Rectal smooth muscle tissue (tissue), 1 donor: Measurements from ENCODE around the gene SPEF2.

Experiments
- H3K27ac ChIP-seq: one replicate; pipeline ENCODE4 v1.7.0; 2013; ENCODE audit warnings: low read depth, low read length, inconsistent platforms
- H3K27me3 ChIP-seq: one replicate; pipeline ENCODE4 v1.7.0; 2013; ENCODE audit warnings: low read length; ENCODE audit not compliant: control insufficient read depth, insufficient read depth
- H3K36me3 ChIP-seq: one replicate; pipeline ENCODE4 v1.7.0; 2013; ENCODE audit warnings: low read length; ENCODE audit not compliant: control insufficient read depth, insufficient read depth
- H3K4me1 ChIP-seq: one replicate; pipeline ENCODE4 v1.7.0; 2013; ENCODE audit warnings: low read length; ENCODE audit not compliant: control insufficient read depth, insufficient read depth
- H3K4me3 ChIP-seq: one replicate; pipeline ENCODE4 v1.7.0; 2013; ENCODE audit warnings: low read length
- H3K9ac ChIP-seq: one replicate; pipeline ENCODE4 v1.7.0; 2013; ENCODE audit warnings: low read length

Gene SPEF2

DNA sequence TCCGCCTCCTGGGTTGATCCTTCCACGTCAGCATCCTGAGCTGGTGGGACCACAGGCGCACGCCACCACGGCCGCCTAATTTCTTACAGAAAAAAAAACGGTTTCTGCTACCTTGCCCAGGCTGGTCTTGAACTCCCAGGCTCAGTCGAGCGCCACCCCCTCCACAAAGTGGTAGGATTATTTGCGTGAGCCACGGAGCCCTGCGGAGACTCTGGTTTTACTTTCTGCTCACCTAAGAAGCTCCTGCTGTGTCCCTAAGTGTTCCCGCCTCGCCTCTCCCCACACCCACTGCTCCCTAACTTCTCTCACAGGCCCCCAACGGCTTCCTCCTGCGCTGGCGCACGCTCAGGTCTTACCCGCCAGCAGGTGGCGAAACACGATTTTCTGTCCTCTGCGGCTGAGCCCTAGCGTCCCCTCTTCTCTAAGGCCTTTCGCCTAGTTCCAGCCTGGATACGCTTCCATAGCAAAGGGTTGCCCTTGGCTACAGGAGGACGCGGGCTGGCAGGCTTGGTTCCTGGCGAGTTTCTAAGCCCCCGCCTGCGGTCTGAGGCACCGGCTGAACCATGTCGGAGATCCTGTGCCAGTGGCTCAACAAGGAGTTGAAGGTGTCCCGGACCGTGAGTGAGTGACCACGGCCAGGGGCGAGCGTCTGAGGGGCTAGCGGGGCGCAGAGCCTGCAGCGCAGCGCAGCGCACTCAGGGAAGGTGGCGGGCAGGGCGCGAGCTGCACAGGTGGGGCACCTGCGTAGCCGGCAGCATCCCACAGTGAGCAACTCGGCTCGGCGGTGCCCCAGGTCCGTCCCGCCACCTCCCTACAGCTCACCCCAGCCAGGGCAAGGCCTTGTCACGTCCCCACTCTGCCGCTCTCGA is at the start of gene SPEF2:
Gene SPEF2, plus strand, starts transcription at position 429 of the 869 bp plus-strand sequence. Its CDS starts 135 bp downstream, at position 564.
- peak within 1 kb of the TSS; percentile 89 for H3K4me3 ChIP-seq
- no peaks in the 10 kb centered on the region for H3K4me1 ChIP-seq
- H3K9ac ChIP-seq: peak within 1 kb of the TSS; percentile 8
- no peaks in the 10 kb centered on the region for H3K36me3 ChIP-seq
- no peak within 1 kb of the TSS for H3K27ac ChIP-seq
- H3K27me3 ChIP-seq: no peaks in the 10 kb centered on the region

- H3K4me3 ChIP-seq: no peak overlapping the region
- no peak overlapping the region for H3K9ac ChIP-seq
- H3K36me3 ChIP-seq: no peaks in the 10 kb centered on the region
- no peaks in the 10 kb centered on the region for H3K27me3 ChIP-seq
- H3K27ac ChIP-seq: no peak overlapping the region
- no peaks in the 10 kb centered on the region for H3K4me1 ChIP-seq
Measured at GRCh38 chr5:35575578-35575977, 42.1 kb upstream of the SPEF2 start.

DNA sequence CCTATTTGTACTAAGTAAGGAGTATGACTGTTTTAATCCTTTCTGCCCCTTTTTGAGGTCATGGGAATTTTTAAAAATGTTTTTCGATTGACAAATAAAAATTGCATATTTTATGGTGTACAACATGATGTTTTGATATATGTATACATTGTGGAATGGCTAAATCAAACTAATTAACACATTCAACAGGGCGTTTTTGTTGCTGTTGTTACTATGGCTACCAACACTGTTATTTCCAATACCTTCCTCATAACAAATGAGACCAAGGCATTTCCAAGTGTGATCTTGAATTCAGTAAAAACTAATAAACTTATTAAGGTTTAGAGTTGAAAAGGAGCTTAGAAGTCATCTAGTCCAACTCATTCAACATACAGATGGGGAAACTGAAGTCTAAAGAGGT is 30.2 kb upstream of the SPEF2 start:
- no peaks in the 10 kb centered on the region for H3K36me3 ChIP-seq
- no peak overlapping the region for H3K9ac ChIP-seq
- no peak overlapping the region for H3K4me3 ChIP-seq
- H3K4me1 ChIP-seq: no peaks in the 10 kb centered on the region
- no peak overlapping the region for H3K27ac ChIP-seq
- H3K27me3 ChIP-seq: no peaks in the 10 kb centered on the region

GRCh38 chr5:35593338-35593737 is 24.3 kb upstream of the SPEF2 start:
- Histone ChIP-seq H3K4me1 (no peaks in the 10 kb centered on the region), H3K36me3 (no peaks in the 10 kb centered on the region), H3K27me3 (no peaks in the 10 kb centered on the region), H3K27ac (no peak overlapping the region), H3K4me3 (no peak overlapping the region), H3K9ac (no peak overlapping the region)

DNA sequence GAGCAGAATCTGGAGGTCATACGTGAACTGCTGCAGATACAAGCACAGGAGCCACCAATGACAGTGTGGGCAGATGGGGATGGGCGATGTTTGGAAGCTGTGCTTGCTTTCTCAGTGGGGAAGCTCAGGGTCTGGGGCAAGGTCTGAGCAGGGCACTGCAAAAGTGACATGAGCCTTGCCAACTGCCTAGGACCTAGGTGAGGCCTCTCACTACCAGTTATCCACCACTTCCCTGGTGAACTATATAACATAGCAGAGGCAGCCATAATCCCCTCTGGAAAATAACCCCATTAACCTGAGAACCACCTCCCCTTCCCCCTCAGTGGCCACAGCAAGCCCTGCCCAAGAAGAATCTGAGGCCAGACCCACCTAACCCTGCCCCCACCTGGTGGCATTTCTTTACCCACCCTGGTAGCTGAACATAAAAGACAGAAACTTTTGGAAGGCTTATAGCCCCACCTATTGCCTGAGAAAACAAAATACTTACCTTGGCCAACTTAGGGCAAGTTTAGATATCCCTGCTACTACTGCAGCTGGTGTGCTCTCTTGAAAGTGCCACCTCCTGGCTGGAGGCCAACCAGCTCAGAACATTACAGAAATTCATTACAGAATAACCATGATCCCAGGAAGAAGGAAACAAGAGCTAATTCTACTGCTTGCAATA is 18.8 kb upstream of the SPEF2 start:
- Histone ChIP-seq H3K4me3 (no peak overlapping the region), H3K27me3 (no peaks in the 10 kb centered on the region), H3K36me3 (no peaks in the 10 kb centered on the region), H3K27ac (no peak overlapping the region), H3K4me1 (no peaks in the 10 kb centered on the region), H3K9ac (no peak overlapping the region)

- H3K27me3 ChIP-seq: no peaks in the 10 kb centered on the region
- H3K4me3 ChIP-seq: no peak overlapping the region
- no peaks in the 10 kb centered on the region for H3K4me1 ChIP-seq
- no peaks in the 10 kb centered on the region for H3K36me3 ChIP-seq
- H3K27ac ChIP-seq: no peak overlapping the region
- H3K9ac ChIP-seq: no peak overlapping the region
Measured at GRCh38 chr5:35600591-35600990, 17.1 kb upstream of the SPEF2 start.

DNA sequence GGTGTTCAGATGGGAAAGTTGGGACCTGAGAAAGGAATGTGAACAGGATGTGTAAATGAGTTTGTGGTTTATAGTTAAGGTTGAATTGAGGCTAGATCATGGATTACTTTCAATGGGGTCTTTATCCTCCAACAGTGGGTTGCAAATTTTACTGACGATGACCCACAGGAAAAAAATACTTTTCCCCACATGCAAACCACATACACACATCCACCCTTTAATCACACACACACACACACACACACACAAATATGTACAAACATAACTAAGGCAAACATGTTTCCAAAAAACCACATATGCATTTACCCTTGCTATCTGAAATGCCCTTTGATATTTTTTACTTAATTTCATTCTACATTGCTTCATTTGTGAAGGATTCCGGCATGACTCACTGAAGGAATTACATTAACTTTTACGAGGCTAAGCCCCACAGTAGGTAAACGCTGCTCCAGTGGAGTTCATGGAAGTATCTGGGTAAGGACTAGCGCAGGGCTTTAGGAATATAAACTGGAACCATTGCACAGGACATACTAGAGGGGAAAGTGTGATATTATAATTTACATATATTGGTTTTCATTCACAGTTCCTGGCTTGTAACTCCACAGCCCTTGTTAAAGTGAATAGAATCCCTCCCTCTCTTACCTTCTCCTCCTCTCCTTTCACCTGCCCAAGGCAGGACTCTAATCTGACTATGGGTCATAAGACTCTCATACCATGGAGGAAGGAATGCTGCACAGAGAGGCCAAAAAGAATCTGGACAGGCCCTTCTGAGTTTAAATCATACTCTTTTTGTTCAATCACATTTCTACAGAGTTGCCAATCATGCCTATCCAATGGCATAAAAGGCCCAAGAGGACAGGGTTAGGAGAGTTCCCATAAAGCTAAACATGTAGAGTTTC is 8.5 kb upstream of the SPEF2 start:
- H3K4me3 ChIP-seq: no peak overlapping the region
- H3K27me3 ChIP-seq: no peaks in the 10 kb centered on the region
- H3K36me3 ChIP-seq: no peaks in the 10 kb centered on the region
- no peak overlapping the region for H3K27ac ChIP-seq
- no peaks in the 10 kb centered on the region for H3K4me1 ChIP-seq
- H3K9ac ChIP-seq: no peak overlapping the region

GRCh38 chr5:35617060-35617434 is 616 bp upstream of the SPEF2 start:
- H3K4me3 ChIP-seq: peak overlapping the region; percentile 89
- H3K9ac ChIP-seq: no peak overlapping the region
- H3K4me1 ChIP-seq: no peaks in the 10 kb centered on the region
- H3K27ac ChIP-seq: no peak overlapping the region
- no peaks in the 10 kb centered on the region for H3K36me3 ChIP-seq
- H3K27me3 ChIP-seq: no peaks in the 10 kb centered on the region

GRCh38 chr5:35618304-35618636 is 607 bp downstream of the SPEF2 start:
- H3K4me1 ChIP-seq: no peaks in the 10 kb centered on the region
- H3K4me3 ChIP-seq: peak overlapping the region; percentile 89
- H3K27ac ChIP-seq: no peak overlapping the region
- no peaks in the 10 kb centered on the region for H3K27me3 ChIP-seq
- peak overlapping the region; percentile 8 for H3K9ac ChIP-seq
- H3K36me3 ChIP-seq: no peaks in the 10 kb centered on the region

DNA sequence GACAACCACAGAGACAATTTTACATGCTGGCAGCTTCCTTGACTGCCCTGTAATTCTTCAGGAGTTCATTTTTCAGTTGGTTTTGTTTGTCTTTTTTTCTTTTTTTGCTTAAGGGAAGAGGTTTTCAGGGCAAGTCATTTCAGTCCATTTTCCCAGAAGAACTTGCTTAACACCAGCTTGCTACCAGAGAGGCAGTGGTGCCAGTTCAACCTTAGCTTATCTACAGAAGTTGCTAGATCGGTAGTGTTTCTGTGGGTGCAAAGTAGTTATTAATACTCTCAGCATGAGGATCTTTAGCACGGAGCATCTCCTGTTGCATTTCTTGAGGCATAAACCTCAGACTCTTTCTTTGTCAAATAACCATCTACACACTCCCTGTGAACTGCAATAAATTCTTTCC is 1.1 kb downstream of the SPEF2 start:
- Histone ChIP-seq H3K4me1 (no peaks in the 10 kb centered on the region), H3K9ac (no peak overlapping the region), H3K4me3 (no peak overlapping the region), H3K36me3 (no peaks in the 10 kb centered on the region), H3K27me3 (no peaks in the 10 kb centered on the region), H3K27ac (no peak overlapping the region)

DNA sequence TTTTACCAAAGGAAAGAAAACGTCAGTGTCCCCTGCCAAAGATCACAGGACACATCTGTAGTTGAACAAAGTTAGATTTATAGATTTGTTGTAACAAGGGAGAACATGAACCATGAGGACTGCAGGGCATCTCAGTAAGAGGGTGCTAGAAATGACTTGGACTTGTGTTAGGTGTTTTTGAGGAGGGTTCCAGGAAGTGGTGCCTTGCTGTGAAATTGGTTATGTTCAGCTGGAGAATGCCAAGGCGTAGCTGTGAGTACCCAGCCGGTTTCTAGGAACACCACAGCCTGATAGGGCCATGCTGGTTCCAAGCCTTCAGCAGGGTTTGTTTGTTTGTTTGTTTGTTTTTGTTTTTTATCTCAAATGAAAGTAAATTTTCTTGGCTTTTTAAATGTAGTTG is 5.3 kb downstream of the SPEF2 start:
- Histone ChIP-seq H3K9ac (no peak overlapping the region), H3K4me3 (no peak overlapping the region), H3K27ac (no peak overlapping the region), H3K36me3 (no peaks in the 10 kb centered on the region), H3K4me1 (no peaks in the 10 kb centered on the region), H3K27me3 (no peaks in the 10 kb centered on the region)

GRCh38 chr5:35623991-35624390 is 6.3 kb downstream of the SPEF2 start:
- Histone ChIP-seq H3K27ac (no peak overlapping the region), H3K4me1 (no peaks in the 10 kb centered on the region), H3K27me3 (no peaks in the 10 kb centered on the region), H3K4me3 (no peak overlapping the region), H3K36me3 (no peaks in the 10 kb centered on the region), H3K9ac (no peak overlapping the region)
